K562 (cell line): ENCODE results near the gene SYT15B. TPM values are rescaled to one million over a fixed set of nuclear protein-coding genes. Genes with fewer than 3 reads are reported as not detected.
"Not testable (repeated sequence)": the region's sequence is repeated elsewhere in the genome, so short reads cannot be mapped to it uniquely, and the experiment has no call there.

Experiments used
- ATAC-seq: fragments of 200-7000 bp; cut with Tn5 transposase; 3 replicates; pipeline ENCODE4 v1.9.1; 2020; ENCODE audit warnings: moderate library complexity
- BruUV-seq: library from RNA; stranded (reverse); fragments of 400-500 nt; replicated peaks from 2 replicates; lab custom pipeline; 2021; lab: Mats Ljungman, UMichigan
- CTCF ChIA-PET: fragments of 300-600 bp; formaldehyde crosslinking; extraction: SDS; loops from one replicate; lab custom pipeline; 2021; ENCODE audit warnings: low intra/inter-chr PET ratio; lab: Yijun Ruan, JAX
- POLR2A ChIA-PET: fragments of 300-600, 350-650 bp; sonication (Branson Sonifier 250); formaldehyde crosslinking; extraction: SDS; loops from one replicate; lab custom pipeline; 2021; ENCODE audit warnings: antibody characterized with exemption, inconsistent platforms; lab: Yijun Ruan, JAX
- DNase-seq, 4 experiments: peaks; one replicate each; pipeline versions ENCODE4 v3.0.0 to v3.0.0-alpha.2; 2011 to 2018; ENCODE audit warnings: low spot score in 3 of 4, mixed read lengths in 3 of 4; ENCODE audit errors: extremely low read depth in 1 of 4
- FAIRE-seq: peaks from 2 replicates; lab custom pipeline; 2011; peaks lifted over from hg19 to GRCh38; lab: Jason Lieb, UNC
- H2AFZ ChIP-seq: 2 replicates; pipeline ENCODE4 v1.6.0; 2011; ENCODE audit warnings: low read depth, low read length, control low read depth, inconsistent platforms
- H3K27ac ChIP-seq: fragments of 200-600 bp; 3 replicates; pipeline ENCODE4 v1.8.0; 2011; ENCODE audit warnings: low read depth, mild to moderate bottlenecking, control low read depth, inconsistent platforms, low read length, moderate library complexity, mixed read lengths; ENCODE audit errors: extremely low read depth
- H3K27me3 ChIP-seq, 2 experiments: fragments of 300-600 bp in 1 of 2; 2 replicates in 1 of 2; 3 replicates in 1 of 2; pipeline versions ENCODE4 v1.6.0 to v1.8.0; 2011; ENCODE audit warnings: inconsistent platforms in 2 of 2, low read length in 2 of 2, mild to moderate bottlenecking in 1 of 2, mixed read lengths in 1 of 2, moderate library complexity in 1 of 2; ENCODE audit not compliant: control insufficient read depth in 2 of 2, insufficient read depth in 2 of 2
- H3K36me3 ChIP-seq: fragments of 300-600 bp; 3 replicates; pipeline ENCODE4 v1.8.0; 2011; ENCODE audit warnings: mild to moderate bottlenecking, low read length, inconsistent platforms; ENCODE audit not compliant: control insufficient read depth, insufficient read depth
- H3K4me1 ChIP-seq, 2 experiments: fragments of 200-600 bp in 1 of 2; replicated peaks in 1 of 2; 2 replicates in 1 of 2; 3 replicates in 1 of 2; pipeline versions ENCODE4 v1.5.1 to v1.8.0; 2011; ENCODE audit warnings: inconsistent platforms in 2 of 2, low read length in 2 of 2, mild to moderate bottlenecking in 1 of 2, mixed read lengths in 1 of 2, moderate library complexity in 1 of 2; ENCODE audit not compliant: control insufficient read depth in 2 of 2, insufficient read depth in 2 of 2
- H3K4me2 ChIP-seq: 2 replicates; pipeline ENCODE4 v1.6.1; 2011; ENCODE audit warnings: low read length, control low read depth, inconsistent platforms, mixed read lengths; ENCODE audit not compliant: insufficient read depth
- H3K4me3 ChIP-seq: fragments of 200-600 bp; sonication (generic), shearing (Covaris generic); 2 replicates; pipeline ENCODE4 v1.5.1; 2016; ENCODE audit warnings: control low read depth, inconsistent platforms
- H3K79me2 ChIP-seq: fragments of 200-600 bp; 3 replicates; pipeline ENCODE4 v1.8.0; 2011; ENCODE audit warnings: low read length, inconsistent platforms; ENCODE audit not compliant: control insufficient read depth, insufficient read depth
- H3K9ac ChIP-seq, 2 experiments: 2 replicates each; pipeline versions ENCODE4 v1.6.0 to v1.6.1; 2011; ENCODE audit warnings: low read depth in 2 of 2, low read length in 2 of 2, control low read depth in 1 of 2, inconsistent platforms in 1 of 2, mild to moderate bottlenecking in 1 of 2, mixed read lengths in 1 of 2; ENCODE audit not compliant: insufficient read depth in 1 of 2
- H3K9me1 ChIP-seq: one replicate; pipeline ENCODE4 v1.6.0; 2011; ENCODE audit warnings: inconsistent platforms, mild to moderate bottlenecking, low read length, moderate library complexity; ENCODE audit not compliant: control insufficient read depth, insufficient read depth
- H3K9me3 ChIP-seq: replicated peaks from 2 replicates; pipeline ENCODE4 v1.5.1; 2011; ENCODE audit warnings: low read depth, low read length, inconsistent platforms; ENCODE audit not compliant: control insufficient read depth, insufficient read depth
- H4K20me1 ChIP-seq: replicated peaks from 2 replicates; pipeline ENCODE4 v1.6.1; 2011; ENCODE audit warnings: low read length, inconsistent platforms, mixed read lengths; ENCODE audit not compliant: control insufficient read depth, insufficient read depth
- WGBS: fragments of 100-300 bp; shearing (Covaris generic); methylation state at CpG from one replicate; pipeline ENCODE4 v1.1.6; 2016; ENCODE audit warnings: low coverage, mixed read lengths; ENCODE audit not compliant: insufficient coverage; ENCODE audit errors: missing lambda C conversion rate; 5-methylcytosine and 5-hydroxymethylcytosine counted together
- in situ Hi-C: fragments of 300-500 bp; cut with MboI; formaldehyde crosslinking; loops from 4 replicates; pipeline ENCODE4 v1.15.0; 2018; ENCODE audit warnings: inconsistent platforms, mixed read lengths
- intact Hi-C: fragments of 100-400 bp; cut with micrococcal nuclease; formaldehyde crosslinking; loops from 2 replicates; pipeline ENCODE4 v1.14.2; 2022
- polyA plus RNA-seq, 8 experiments: library from polyadenylated mRNA; depleted of rRNA in 4 of 8; stranded (reverse) in 5 of 8; unstranded in 3 of 8; fragments of >200 nt; fragmentation: Nextera tagmentation in 2 of 8; fragmentation: Illumina TruSeq in 1 of 8; extraction: Ambion mirVana in 2 of 8; extraction: Trizol in 1 of 8; gene quantifications; 2 replicates each; pipeline versions ENCODE4 v1.2.1 to v1.2.3, GENCODE V29; 2011 to 2014; ENCODE audit warnings: inconsistent platforms in 1 of 8, missing spikeins in 1 of 8
- total RNA-seq, 7 experiments: library from RNA; depleted of rRNA in 6 of 7; stranded (reverse); fragments of >200 nt in 6 of 7; fragmentation: Illumina TruSeq in 2 of 7; extraction: Trizol in 2 of 7; gene quantifications; 2 replicates each; pipeline versions ENCODE4 v1.2.1 to v1.2.3, GENCODE V29; 2011 to 2021; ENCODE audit warnings: low replicate concordance in 1 of 7

Gene SYT15B
- total and polyA plus RNA-seq, 9 of the 15 experiments (the other 6 are each of a cell fraction or from before 2014, with no cell fraction given): 0.07 to 0.22 (median 0.07) TPM; not detected in 6

DNA sequence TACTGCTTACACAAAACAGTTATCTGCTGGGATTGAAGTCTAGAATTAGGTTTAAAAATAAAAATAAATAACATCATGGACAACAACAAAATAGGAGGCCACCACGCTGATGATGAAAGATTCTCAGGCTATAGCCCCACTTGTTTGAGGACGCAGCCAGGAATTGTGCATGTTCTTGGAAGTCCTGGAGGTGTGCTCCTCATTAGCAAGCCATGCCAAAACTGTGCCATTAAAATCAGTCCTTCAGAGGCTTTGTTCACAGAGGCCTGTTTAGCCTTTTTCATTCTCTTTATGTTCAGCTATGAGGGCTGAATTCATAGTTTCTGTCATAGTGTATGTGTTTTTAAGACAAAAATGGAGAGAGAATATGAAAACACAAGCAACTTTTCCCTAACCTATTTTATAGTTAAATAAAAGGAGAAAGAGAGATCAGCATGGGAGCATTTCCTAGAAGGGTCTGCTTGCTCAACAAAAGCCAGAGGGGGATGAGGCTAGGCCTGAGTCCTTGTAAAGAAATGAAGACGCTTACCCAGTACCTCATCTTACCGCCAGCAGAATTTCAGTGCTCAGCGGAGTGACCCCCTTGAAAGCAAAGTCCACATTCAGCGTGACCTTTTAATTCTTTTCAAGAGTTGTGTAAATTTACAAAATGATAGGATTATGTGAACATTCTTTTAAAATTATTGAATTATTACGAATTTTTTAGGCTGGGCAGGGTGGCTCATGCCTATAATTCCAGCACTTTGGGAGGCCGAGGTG, 46.2 kb downstream of the SYT15B start:
- H3K4me1 ChIP-seq, H3K9me3 ChIP-seq, H4K20me1 ChIP-seq, H3K27ac ChIP-seq, FAIRE-seq, POLR2A ChIA-PET, CTCF ChIA-PET, intact Hi-C loops, ATAC-seq, BruUV-seq, in situ Hi-C loops, H3K9me1 ChIP-seq, DNase-seq, H3K4me2 ChIP-seq, H2AFZ ChIP-seq, H3K36me3 ChIP-seq, H3K4me3 ChIP-seq, H3K27me3 ChIP-seq, H3K9ac ChIP-seq, H3K79me2 ChIP-seq: not testable (repeated sequence)
- 27% methylated on average over 3 of the region's 8 CpGs for WGBS

Other genes starting within 250 kb of the SYT15B start
- gene AGAP9, start 240.0 kb downstream of the SYT15B start, total RNA-seq (2014; rRNA removed): 4.9 and 5.4 TPM in 2 replicates
- 4.5 and 4.8 TPM in 2 replicates for gene AGAP9, start 240.0 kb downstream of the SYT15B start, total RNA-seq (2014; rRNA removed; fragmentation: Illumina TruSeq; extraction: Trizol)
- gene AGAP9, start 240.0 kb downstream of the SYT15B start, total RNA-seq (2015; rRNA removed; fragmentation: Illumina TruSeq; extraction: Trizol): 5.1 and 5.8 TPM in 2 replicates
- gene AGAP9, start 240.0 kb downstream of the SYT15B start, total RNA-seq (2021): 5.6 and 6.2 TPM in 2 replicates
- gene AGAP9, start 240.0 kb downstream of the SYT15B start, polyA plus RNA-seq (2011; rRNA removed): 10.7 and 14.8 TPM in 2 replicates
- gene AGAP9, start 240.0 kb downstream of the SYT15B start, polyA plus RNA-seq (2014; fragmentation: Illumina TruSeq; extraction: Trizol): 8.0 and 8.3 TPM in 2 replicates
- gene AGAP9, start 240.0 kb downstream of the SYT15B start, polyA plus RNA-seq (2014; fragmentation: Nextera tagmentation; extraction: Ambion mirVana): 1 to 10 TPM in 1 of 2 experiments, under 1 TPM in 1; 0.37 to 1.3 TPM
- 11.2 and 11.7 TPM in 2 replicates for gene AGAP9, start 240.0 kb downstream of the SYT15B start, polyA plus RNA-seq (2014; rRNA removed)
- not detected in 2 replicates for gene NPY4R2, start 155.1 kb upstream of the SYT15B start, total RNA-seq (2014; rRNA removed)
- gene NPY4R2, start 155.1 kb upstream of the SYT15B start, total RNA-seq (2014; rRNA removed; fragmentation: Illumina TruSeq; extraction: Trizol): not detected in 2 replicates
- not detected in 2 replicates for gene NPY4R2, start 155.1 kb upstream of the SYT15B start, total RNA-seq (2015; rRNA removed; fragmentation: Illumina TruSeq; extraction: Trizol)
- not detected in 2 replicates for gene NPY4R2, start 155.1 kb upstream of the SYT15B start, total RNA-seq (2021)
- gene NPY4R2, start 155.1 kb upstream of the SYT15B start, polyA plus RNA-seq (2011; rRNA removed): not detected in 2 replicates
- not detected in 2 replicates for gene NPY4R2, start 155.1 kb upstream of the SYT15B start, polyA plus RNA-seq (2014; fragmentation: Illumina TruSeq; extraction: Trizol)
- not detected for gene NPY4R2, start 155.1 kb upstream of the SYT15B start, polyA plus RNA-seq (2014; fragmentation: Nextera tagmentation; extraction: Ambion mirVana)
- gene NPY4R2, start 155.1 kb upstream of the SYT15B start, polyA plus RNA-seq (2014; rRNA removed): not detected in 2 replicates
- not detected in 2 replicates for gene FAM25C, start 236.2 kb upstream of the SYT15B start, total RNA-seq (2014; rRNA removed)
- not detected in 2 replicates for gene FAM25C, start 236.2 kb upstream of the SYT15B start, total RNA-seq (2014; rRNA removed; fragmentation: Illumina TruSeq; extraction: Trizol)
- not detected in 2 replicates for gene FAM25C, start 236.2 kb upstream of the SYT15B start, total RNA-seq (2015; rRNA removed; fragmentation: Illumina TruSeq; extraction: Trizol)
- not detected in 2 replicates for gene FAM25C, start 236.2 kb upstream of the SYT15B start, total RNA-seq (2021)
- gene FAM25C, start 236.2 kb upstream of the SYT15B start, polyA plus RNA-seq (2011; rRNA removed): not detected in 2 replicates
- gene FAM25C, start 236.2 kb upstream of the SYT15B start, polyA plus RNA-seq (2014; fragmentation: Illumina TruSeq; extraction: Trizol): not detected in 2 replicates
- not detected for gene FAM25C, start 236.2 kb upstream of the SYT15B start, polyA plus RNA-seq (2014; fragmentation: Nextera tagmentation; extraction: Ambion mirVana)
- not detected in 2 replicates for gene FAM25C, start 236.2 kb upstream of the SYT15B start, polyA plus RNA-seq (2014; rRNA removed)